NK-92 (cell line): ENCODE data around the gene LILRB5.
"Not testable (repeated sequence)": the region's sequence is repeated elsewhere in the genome, so short reads cannot be mapped to it uniquely, and the experiment has no call there.

Experiments
- DNase-seq: peaks from one replicate; lab custom pipeline; 2025; ENCODE audit not compliant: unreplicated experiment; lab: John Stamatoyannopoulos, UW

LILRB5 gene

GRCh38 chr19:54257116-54257480 lies at the start of gene LILRB5:
Gene LILRB5, minus strand, starts transcription at chr19:54257273. Its CDS starts 80 bp downstream, at chr19:54257193.
- no peak for DNase-seq

- no peak for DNase-seq
Measured at GRCh38 chr19:54305141-54305540, 48.1 kb upstream of the LILRB5 start.

- DNase-seq = no peak
Measured at GRCh38 chr19:54302257-54302656, 45.2 kb upstream of the LILRB5 start.

DNA sequence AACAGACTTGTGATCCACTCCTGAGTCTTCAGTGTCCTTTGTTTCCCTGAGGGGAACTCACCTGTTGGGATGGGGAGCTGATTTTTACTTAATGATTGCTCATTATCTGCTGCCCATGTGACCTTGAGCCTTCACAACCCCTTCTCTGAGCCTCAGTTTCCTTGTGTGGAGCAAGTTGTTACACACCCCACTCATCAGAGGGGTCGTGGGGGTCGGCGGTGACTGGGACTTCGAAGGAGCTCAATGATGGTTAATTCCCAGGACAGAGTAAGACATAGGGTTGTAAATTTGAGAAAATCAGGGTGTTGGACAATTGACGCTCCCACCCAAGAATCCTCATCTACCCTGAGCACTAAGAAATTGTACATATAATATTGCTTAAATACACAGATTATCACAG lies 42.4 kb upstream of the LILRB5 start:
- DNase-seq = no peak

- DNase-seq = no peak
Measured at GRCh38 chr19:54299126-54299498, 42.0 kb upstream of the LILRB5 start.

DNA sequence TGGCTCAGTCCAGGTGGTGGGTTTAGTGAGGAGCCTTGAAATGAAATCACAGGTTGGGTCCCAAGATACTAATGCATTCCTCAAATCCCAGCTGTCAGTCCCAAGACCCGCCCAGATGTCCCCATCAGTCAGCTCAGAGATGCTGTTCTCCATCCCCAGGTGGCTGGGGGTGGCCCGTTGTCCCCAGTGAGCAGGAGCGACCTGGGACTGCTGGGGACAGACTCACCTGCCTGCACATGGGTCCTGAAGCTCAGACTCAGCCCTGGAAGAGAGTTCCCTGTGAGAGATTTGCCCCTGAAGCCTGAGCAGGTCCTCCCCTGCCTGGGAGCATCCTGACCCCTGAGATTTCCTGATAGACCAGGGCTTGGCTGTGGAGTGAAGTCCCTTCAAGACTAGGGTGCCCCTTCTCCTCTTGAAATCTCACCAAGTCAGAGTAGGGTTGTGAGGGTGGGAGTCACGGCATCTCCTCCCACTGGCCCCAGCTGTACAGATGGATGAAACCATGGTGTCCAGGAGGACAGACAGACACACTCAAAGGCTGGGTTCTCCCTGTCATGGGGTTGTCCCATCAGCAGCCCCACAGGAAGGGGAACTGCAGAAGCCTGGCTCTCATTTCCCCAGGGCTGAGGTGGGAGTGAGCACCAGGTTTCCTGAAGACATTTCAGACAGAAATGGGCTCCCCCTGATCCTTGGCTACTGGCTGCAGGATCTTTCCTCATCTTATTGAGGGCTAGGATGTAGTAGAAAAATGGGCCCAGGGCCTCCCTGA lies 41.5 kb upstream of the LILRB5 start:
- DNase-seq = no peak

DNA sequence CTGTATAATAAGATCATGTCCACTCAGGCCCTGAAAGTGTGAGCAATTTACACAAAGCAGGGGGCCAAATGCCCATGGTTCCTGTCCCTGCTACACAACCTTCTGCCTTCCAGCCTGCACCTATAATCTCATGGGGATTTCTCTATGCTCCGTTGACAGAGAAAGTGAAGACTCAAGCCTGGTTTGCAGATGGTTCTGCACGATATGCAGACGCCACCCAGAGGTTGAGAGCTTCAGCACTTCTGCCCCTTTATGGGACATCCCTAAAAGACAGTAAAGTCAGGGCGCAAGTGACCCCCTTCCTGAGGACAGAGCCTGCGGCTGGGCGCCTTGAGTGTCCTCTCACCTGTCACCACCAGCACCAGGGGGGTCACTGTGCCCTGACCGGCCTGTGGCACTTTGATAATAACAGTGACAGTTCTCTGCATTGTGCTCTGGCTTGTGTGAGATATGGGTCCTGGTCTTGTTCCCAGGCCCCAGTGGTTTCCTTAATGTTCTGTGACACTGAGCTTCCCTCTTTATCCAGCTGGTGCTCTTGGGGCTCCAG lies 40.8 kb upstream of the LILRB5 start:
- no peak for DNase-seq

DNA sequence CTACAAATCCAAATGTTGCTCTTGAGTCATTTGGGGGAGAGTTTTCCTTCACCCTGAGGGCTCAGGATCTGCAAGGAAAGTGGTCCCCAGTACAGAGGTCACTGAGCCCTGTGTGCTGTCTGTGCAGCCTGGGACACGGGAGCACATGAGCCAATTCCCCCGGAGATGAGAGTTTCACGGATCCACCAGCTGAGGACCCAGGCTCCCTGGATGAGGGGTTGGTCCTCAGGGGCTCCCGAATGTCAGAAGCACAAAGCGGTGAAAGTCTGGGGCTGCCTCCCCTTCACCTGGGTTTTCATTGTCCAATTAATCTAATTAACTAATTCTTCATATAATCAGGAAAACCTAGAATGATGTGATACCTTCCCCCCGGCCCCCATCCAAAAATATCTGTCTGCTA lies 37.5 kb upstream of the LILRB5 start:
- no peak for DNase-seq

- not testable (repeated sequence) for DNase-seq
Measured at GRCh38 chr19:54289160-54289559, 32.1 kb upstream of the LILRB5 start.

DNA sequence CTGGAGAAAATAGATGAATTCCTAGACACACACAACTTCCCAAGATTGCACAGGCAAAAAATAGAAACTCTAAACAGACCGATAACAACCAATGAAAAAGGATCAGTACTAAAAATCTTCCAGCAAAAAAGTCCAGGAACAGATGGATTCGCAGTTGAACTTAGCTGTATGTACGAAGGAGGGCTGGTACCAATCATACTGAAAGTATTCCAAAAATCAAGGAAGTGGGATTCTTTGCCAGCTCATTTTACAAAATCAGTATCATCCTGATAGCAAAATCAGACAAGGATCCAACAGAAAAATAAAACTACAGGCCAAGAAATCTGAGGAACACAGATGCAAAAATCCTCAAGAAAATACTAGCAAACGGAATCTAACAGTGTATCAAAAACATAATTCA lies 30.4 kb upstream of the LILRB5 start:
- no peak for DNase-seq

DNA sequence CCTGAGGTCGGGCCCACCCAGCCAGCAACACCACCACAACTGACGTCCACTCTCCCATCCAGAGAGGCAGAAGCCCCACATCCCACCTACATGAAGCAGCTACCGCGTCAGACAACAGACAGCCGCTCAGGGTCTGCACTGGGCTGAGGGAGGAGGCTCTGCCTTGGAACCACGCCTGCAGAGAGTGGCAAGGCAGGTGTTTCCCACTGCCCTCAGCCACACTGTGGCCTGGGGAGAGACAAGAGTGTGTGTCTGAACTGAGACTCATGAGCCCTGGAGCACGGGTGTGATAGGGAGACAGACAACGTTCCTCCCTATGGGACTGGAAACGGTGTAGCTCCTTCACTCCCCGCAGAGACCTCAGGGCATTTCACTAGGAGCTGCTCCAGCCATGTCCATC lies 29.2 kb upstream of the LILRB5 start:
- DNase-seq = not testable (repeated sequence)

DNA sequence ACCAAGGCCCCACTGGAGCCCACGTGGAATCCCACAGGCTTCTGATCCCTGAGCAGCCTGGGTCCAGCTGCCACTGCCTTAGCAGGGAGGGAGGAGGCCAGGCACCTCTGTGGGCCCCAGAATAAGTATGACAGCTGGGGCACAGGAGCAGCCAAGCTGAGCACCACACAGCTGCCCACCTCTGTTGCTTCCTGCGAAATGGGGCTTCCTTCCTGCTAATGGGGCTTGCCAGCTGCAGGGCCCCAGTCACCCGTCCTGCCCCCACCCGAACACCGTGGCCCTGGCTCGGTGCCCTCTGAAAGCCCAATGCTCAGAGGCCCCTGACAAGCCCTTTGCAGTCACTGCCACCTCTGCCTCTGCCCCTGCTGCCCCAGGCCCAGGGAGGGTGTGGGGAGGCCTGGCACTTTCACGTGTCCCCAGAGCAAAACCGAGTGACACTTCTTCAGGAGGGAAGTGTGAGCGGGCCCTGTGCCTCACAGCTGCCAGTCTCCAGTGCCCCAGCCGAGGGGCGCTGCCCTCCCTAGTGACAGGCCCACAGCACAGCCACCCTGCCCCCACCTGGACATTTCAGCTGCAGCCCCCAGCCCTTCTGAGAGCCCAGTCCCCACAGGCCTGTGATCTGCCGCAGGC lies 28.5 kb upstream of the LILRB5 start:
- DNase-seq = not testable (repeated sequence)

- DNase-seq = no peak
Measured at GRCh38 chr19:54282686-54283470, 25.8 kb upstream of the LILRB5 start.

DNA sequence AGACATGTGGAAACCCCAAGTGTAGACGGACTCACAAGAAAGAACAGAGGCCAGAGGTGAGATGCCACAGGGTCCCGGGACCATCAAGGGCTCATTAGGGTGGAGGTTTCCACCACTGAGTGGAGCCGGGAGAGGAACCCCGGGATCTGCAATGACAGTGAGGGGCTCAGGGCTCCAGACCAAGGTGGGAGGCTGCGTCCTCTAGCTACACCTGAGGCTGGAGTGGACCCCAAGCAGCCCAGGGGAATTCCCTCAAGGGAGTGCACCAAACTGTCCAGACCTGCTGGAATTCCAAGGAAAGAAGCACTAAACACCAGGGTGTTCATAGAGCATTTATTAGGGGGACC lies 24.6 kb upstream of the LILRB5 start:
- not testable (repeated sequence) for DNase-seq

DNA sequence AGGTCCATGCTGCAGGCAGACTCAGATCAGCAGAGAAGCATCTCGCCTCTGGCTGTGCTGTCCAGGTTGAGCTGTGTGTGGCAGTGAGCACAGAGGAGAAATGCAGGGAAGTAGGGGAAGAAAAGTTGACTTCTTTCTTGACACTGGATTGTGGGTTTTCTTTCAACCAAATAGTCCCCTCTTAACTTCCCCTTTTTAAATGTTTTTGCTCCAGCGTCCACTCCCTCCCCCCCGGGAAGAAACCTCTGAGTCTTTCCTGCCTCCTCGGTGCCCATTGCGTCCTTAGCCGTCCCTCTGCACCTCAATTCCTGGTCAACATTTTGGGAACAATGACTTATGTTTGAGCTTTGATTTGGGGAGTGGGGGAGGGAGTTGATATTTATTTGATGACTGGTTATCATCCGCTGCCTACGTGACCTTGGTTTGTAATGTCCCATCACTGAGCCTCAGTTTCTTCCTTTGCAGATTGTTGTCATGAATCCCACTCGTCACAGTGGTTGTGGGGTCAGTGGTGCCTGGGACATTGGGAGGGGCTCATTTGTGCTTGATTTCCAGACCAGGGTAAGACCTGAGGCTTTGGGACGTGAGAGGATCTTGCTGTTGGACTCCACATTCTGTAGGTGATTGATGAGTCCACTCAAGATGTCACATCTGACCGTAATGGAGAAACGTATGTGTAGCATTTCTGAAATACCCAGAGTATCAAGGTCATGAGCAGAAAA lies 24.1 kb upstream of the LILRB5 start, which contains the start of gene LILRB2:
Gene LILRB2, minus strand, starts transcription at position 104 of the 722 bp plus-strand sequence. CDS start 614 bp downstream, outside the sequence.
- no peak for DNase-seq

DNA sequence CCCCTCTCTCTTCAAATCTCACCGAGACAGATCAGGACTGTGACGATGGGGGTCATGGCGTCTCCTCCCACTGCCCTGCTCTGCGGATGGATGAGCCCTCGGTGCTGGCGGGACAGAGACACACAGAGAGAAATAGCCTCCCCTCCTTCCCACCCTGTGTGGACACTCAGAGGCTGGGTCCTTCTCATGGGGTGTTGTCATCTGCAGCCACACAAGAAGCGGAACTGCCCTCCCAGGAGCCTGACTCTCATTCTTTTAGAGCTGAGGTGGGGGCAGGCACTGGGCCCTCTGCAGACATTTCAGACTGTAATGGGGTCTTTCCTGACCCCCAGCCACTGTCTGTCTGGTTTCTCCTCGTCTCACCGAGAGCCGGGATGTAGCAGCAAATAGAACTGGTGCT lies 23.4 kb upstream of the LILRB5 start:
- not testable (repeated sequence) for DNase-seq

DNA sequence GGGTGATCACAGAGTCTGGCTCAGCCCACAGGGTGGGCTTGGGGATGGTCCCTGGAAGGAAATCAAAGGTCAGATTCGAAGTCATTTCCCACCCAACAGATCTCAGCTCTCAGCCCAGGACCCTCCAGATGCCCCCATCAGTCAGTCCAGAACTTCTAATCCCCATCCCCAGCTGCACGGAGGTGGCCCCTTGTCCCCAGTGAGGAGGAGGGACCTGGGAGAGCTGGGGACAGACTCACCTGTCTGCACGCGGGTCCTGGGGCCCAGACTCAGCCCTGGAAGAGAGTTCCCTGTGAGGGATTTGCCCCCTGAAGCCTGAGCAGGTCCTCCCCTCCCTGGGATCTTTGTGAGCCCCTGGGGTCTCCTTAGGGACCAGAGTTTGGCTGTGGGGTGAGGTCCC lies 23.0 kb upstream of the LILRB5 start:
- DNase-seq = not testable (repeated sequence)

DNA sequence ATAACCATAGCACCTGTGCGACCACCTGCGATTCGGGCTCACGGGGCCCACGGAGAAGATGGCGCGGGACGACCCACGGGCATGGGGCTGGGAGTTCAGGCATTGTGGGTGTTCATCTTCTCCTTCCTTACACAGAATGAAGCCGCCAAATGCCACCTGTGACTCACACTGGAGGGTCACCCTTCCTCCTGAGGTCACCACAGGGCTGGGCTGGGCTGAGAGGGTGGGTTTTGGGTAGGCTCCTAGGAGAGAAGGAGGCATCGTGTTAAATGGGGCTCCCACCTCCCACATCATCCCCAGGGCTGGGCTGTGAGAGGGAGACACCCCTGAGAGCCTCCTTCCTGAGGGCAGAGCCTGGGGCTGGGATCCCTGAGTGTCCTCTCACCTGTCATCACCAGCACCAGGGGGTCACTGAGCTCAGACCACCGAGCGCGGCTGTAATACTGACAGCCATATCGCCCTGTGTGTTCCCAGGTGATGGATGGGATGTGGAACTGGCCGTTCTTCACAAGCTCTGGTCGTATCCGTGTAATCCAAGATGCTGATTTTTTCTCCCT lies 22.4 kb upstream of the LILRB5 start:
- no peak for DNase-seq

- DNase-seq = not testable (repeated sequence)
Measured at GRCh38 chr19:54278571-54279195, 21.6 kb upstream of the LILRB5 start.

GRCh38 chr19:54278056-54278455 lies 21.0 kb upstream of the LILRB5 start:
- not testable (repeated sequence) for DNase-seq
